Coronary artery (tissue), 2 donors: ENCODE data around the gene BRF1.

Experiments
- DNase-seq: peaks from one replicate; pipeline ENCODE4 v3.0.0-alpha.2; 2017; ENCODE audit warnings: low spot score
- H3K27ac ChIP-seq, 2 donors: fragments of 200-600 bp; sonication (generic); one replicate each; pipeline ENCODE4 v1.5.1; 2016 to 2019
- H3K4me3 ChIP-seq: fragments of 200-600 bp; sonication (generic); 2 replicates; pipeline ENCODE4 v1.5.1; 2016; ENCODE audit warnings: mild to moderate bottlenecking, moderate library complexity
- TF ChIP-seq, protein P1 (sequence below): fragments of 200-600 bp; sonication (generic); IDR thresholded peaks from one replicate; pipeline ENCODE4 v1.5.1; 2019; ENCODE audit warnings: antibody characterized with exemption

Gene BRF1

GRCh38 chr14:105269405-105269804 is 31.4 kb downstream of the BRF1 start:
- TF ChIP-seq, protein P1, sequence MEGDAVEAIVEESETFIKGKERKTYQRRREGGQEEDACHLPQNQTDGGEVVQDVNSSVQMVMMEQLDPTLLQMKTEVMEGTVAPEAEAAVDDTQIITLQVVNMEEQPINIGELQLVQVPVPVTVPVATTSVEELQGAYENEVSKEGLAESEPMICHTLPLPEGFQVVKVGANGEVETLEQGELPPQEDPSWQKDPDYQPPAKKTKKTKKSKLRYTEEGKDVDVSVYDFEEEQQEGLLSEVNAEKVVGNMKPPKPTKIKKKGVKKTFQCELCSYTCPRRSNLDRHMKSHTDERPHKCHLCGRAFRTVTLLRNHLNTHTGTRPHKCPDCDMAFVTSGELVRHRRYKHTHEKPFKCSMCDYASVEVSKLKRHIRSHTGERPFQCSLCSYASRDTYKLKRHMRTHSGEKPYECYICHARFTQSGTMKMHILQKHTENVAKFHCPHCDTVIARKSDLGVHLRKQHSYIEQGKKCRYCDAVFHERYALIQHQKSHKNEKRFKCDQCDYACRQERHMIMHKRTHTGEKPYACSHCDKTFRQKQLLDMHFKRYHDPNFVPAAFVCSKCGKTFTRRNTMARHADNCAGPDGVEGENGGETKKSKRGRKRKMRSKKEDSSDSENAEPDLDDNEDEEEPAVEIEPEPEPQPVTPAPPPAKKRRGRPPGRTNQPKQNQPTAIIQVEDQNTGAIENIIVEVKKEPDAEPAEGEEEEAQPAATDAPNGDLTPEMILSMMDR: no peak
- Histone ChIP-seq H3K27ac (no peak overlapping the region), H3K4me3 (no peak overlapping the region)
- no peak for DNase-seq

DNA sequence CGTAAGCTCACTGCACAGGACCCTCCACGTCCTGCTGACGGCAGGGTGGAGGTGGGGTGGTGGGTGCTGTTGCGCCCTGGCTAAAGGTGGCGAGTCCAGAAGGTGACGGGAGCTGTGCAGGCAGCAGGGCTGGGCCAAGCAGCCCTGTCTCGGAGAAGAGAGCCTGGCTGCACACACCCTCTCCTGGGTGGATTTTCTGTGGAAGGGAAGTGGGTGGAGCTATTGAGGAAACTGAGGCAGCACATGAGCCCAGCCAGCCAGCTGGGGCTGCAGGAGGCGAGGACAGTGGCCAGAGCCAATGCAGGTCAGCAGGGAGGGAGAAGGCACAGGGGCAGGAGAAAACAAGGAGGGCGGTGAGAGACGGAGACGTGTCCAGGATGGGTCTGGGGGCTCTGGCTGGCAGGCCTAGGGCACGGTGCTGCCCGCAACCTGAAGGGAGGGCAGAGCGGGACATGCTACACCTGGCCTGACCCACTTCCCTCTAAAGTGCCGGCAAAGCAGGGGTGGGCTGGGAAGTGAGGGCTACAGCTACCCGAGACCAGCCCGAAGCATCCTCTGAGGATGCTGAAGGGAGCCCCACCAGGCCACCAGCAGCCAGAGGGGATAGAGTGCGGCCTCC is 32.0 kb downstream of the BRF1 start:
- Histone ChIP-seq H3K4me3 (no peak overlapping the region), H3K27ac (no peak overlapping the region)
- TF ChIP-seq, protein P1: no peak
- DNase-seq: no peak

- TF ChIP-seq, protein P1: no peak
- DNase-seq: no peak
- Histone ChIP-seq H3K27ac (no peak overlapping the region), H3K4me3 (no peak overlapping the region)
Measured at GRCh38 chr14:105267820-105268548, 32.8 kb downstream of the BRF1 start.

DNA sequence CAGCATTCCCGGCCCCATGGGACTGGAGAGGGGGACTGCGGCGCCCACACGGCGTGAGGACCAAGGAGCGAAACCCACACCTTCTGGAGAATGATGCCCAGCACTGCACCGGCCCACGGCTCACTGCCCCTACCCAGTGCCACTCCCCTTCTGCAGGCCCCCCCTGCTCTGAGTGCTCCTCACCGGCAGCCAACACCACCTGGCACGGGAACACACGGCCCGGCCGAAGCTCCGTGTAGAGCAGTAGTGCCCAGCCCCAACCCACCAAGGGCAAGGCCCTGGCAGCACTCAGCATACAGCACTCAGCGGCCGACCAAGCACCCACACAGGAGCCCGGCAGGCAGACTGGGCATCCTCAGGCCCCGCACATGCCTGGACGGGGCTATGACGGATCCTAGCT is 39.0 kb downstream of the BRF1 start:
- Histone ChIP-seq H3K27ac (no peak overlapping the region), H3K4me3 (no peak overlapping the region)
- DNase-seq: no peak
- TF ChIP-seq, protein P1: no peak

GRCh38 chr14:105260959-105261358 is 39.8 kb downstream of the BRF1 start:
- no peak overlapping the region for H3K4me3 ChIP-seq
- TF ChIP-seq, protein P1: no peak
- DNase-seq: no peak
- no peak overlapping the region for H3K27ac ChIP-seq

GRCh38 chr14:105258846-105259245 is 42.0 kb downstream of the BRF1 start:
- TF ChIP-seq, protein P1: no peak
- no peak for DNase-seq
- Histone ChIP-seq H3K27ac (no peak overlapping the region), H3K4me3 (no peak overlapping the region)

DNA sequence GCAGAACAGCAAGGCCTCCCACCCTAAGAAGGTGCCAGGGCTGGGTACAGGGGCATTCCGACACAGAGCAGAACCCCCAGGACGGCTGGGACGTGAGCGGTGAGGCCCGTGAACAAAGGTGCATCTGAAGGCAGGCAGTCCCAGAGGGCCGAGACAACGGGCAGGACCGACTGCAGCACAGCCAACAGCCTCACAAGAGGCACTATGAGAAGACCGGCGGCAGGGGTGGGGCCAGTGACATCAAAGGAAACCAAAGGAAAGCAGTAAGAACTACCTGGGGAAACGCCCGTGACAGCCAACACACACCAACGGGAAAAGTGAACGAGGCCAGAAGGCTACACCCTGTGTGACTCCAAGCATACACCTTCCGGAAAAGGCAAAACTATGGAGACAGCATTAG is 43.3 kb downstream of the BRF1 start:
- TF ChIP-seq, protein P1: no peak
- no peak overlapping the region for H3K27ac ChIP-seq
- no peak overlapping the region for H3K4me3 ChIP-seq
- no peak for DNase-seq
